SK-N-SH treated with all-trans-retinoic acid at 6 μM for 48 hours (cell line): ENCODE results near the gene ATP8A2.

ENCODE experiments used
- ATAC-seq: fragments of 200-7000 bp; cut with Tn5 transposase; 3 replicates; pipeline ENCODE4 v1.9.1; 2020; ENCODE audit warnings: mild to moderate bottlenecking, moderate library complexity
- ARNTL ChIP-seq: fragments of 450-650 bp; formaldehyde crosslinking; IDR thresholded peaks from 2 replicates; pipeline ENCODE4 v1.5.0; 2020; ENCODE audit warnings: low read depth, mild to moderate bottlenecking, moderate library complexity, borderline replicate concordance
- BACH2 ChIP-seq: fragments of 250-450 bp; sonication (Bioruptor Pico); IDR thresholded peaks from 2 replicates; pipeline ENCODE4 v1.9.0; 2021; ENCODE audit warnings: mild to moderate bottlenecking, borderline replicate concordance
- CREB5 ChIP-seq: fragments of 250-450 bp; sonication (Bioruptor Pico); IDR thresholded peaks from 2 replicates; pipeline ENCODE4 v1.5.1; 2020; ENCODE audit warnings: low read depth, mild to moderate bottlenecking, moderate library complexity
- CSDC2 ChIP-seq: fragments of 250-450 bp; sonication (Bioruptor Pico); IDR thresholded peaks from 2 replicates; pipeline ENCODE4 v1.5.0; 2020; ENCODE audit warnings: mild to moderate bottlenecking, moderate library complexity
- CSRNP3 ChIP-seq: fragments of 250-450 bp; sonication (Bioruptor Pico); IDR thresholded peaks from 2 replicates; pipeline ENCODE4 v1.5.1; 2021; ENCODE audit warnings: mild to moderate bottlenecking, moderate library complexity
- ESRRG ChIP-seq: fragments of 250-450 bp; sonication (Bioruptor Pico); IDR thresholded peaks from 2 replicates; pipeline ENCODE4 v1.6.1; 2021; ENCODE audit warnings: mild to moderate bottlenecking
- GLIS3 ChIP-seq: fragments of 250-450 bp; sonication (Bioruptor Pico); IDR thresholded peaks from 2 replicates; pipeline ENCODE4 v1.5.0; 2020; ENCODE audit warnings: mild to moderate bottlenecking, moderate library complexity
- ISL1 ChIP-seq: fragments of 250-450 bp; sonication (Bioruptor Pico); IDR thresholded peaks from 2 replicates; pipeline ENCODE4 v2.1.2; 2022; ENCODE audit warnings: mild to moderate bottlenecking, moderate library complexity
- OSR1 ChIP-seq: fragments of 250-450 bp; sonication (Bioruptor Pico); IDR thresholded peaks from 2 replicates; pipeline ENCODE4 v1.8.0; 2022; ENCODE audit warnings: moderate library complexity, mild to moderate bottlenecking, inconsistent platforms
- PPARA ChIP-seq: fragments of 250-450 bp; sonication (Bioruptor Pico); IDR thresholded peaks from 2 replicates; pipeline ENCODE4 v1.5.0; 2020; ENCODE audit warnings: mild to moderate bottlenecking, borderline replicate concordance
- RARB ChIP-seq: fragments of 250-450 bp; sonication (Bioruptor Pico); IDR thresholded peaks from 2 replicates; pipeline ENCODE4 v1.8.0; 2021; ENCODE audit warnings: mild to moderate bottlenecking, moderate library complexity
- SNAI2 ChIP-seq: fragments of 250-450 bp; sonication (Bioruptor Pico); IDR thresholded peaks from 2 replicates; pipeline ENCODE4 v1.5.0; 2020; ENCODE audit warnings: mild to moderate bottlenecking, moderate library complexity
- TCF4 ChIP-seq: fragments of 250-450 bp; sonication (Bioruptor Pico); IDR thresholded peaks from 2 replicates; pipeline ENCODE4 v1.8.0; 2021; ENCODE audit warnings: mild to moderate bottlenecking, moderate library complexity, borderline replicate concordance
- TOX ChIP-seq: fragments of 250-450 bp; sonication (Bioruptor Pico); IDR thresholded peaks from 2 replicates; pipeline ENCODE4 v1.8.0; 2021; ENCODE audit warnings: mild to moderate bottlenecking, moderate library complexity, borderline replicate concordance
- TSHZ2 ChIP-seq: fragments of 250-450 bp; sonication (Bioruptor Pico); IDR thresholded peaks from 2 replicates; pipeline ENCODE4 v1.5.0; 2020; ENCODE audit warnings: mild to moderate bottlenecking, moderate library complexity
- ZC3H10 ChIP-seq: fragments of 250-450 bp; sonication (Bioruptor Pico); IDR thresholded peaks from 2 replicates; pipeline ENCODE4 v1.5.1; 2021; ENCODE audit warnings: mild to moderate bottlenecking, moderate library complexity
- ZFP3 ChIP-seq: fragments of 250-450 bp; sonication (Bioruptor Pico); IDR thresholded peaks from 2 replicates; pipeline ENCODE4 v1.5.0; 2020; ENCODE audit warnings: mild to moderate bottlenecking, moderate library complexity
- ZFP30 ChIP-seq: fragments of 450-650 bp; formaldehyde crosslinking; IDR thresholded peaks from 2 replicates; pipeline ENCODE4 v1.5.0; 2022; ENCODE audit warnings: mild to moderate bottlenecking, moderate library complexity
- ZNF565 ChIP-seq: fragments of 450-650 bp; formaldehyde crosslinking; conservative IDR thresholded peaks from 2 replicates; pipeline ENCODE4 v1.5.0; 2020; ENCODE audit warnings: low read depth, mild to moderate bottlenecking, moderate library complexity
- ZNF70 ChIP-seq: fragments of 450-650 bp; formaldehyde crosslinking; IDR thresholded peaks from 2 replicates; pipeline ENCODE4 v1.5.0; 2020; ENCODE audit warnings: mild to moderate bottlenecking, moderate library complexity

Gene ATP8A2

GRCh38 chr13:25971459-25972145 is 599.8 kb downstream of the ATP8A2 start (continued):
- no peak for TF ChIP-seq CREB5 (CRISPR knock-in tag)
- TF ChIP-seq TCF4 (CRISPR knock-in tag) = no peak
- TF ChIP-seq, all 23 proteins: peak for 0

GRCh38 chr13:25973085-25973484 is 601.3 kb downstream of the ATP8A2 start:
- TF ChIP-seq CSDC2 (CRISPR knock-in tag) = no peak
- no peak for TF ChIP-seq ZC3H10 (CRISPR knock-in tag)
- TF ChIP-seq ZNF70 (CRISPR knock-in tag) = no peak
- no peak for TF ChIP-seq TCF4 (CRISPR knock-in tag)
- no peak for TF ChIP-seq ESRRG (CRISPR knock-in tag)
- ATAC-seq = no peak

- ATAC-seq = no peak
- TF ChIP-seq TCF4 (CRISPR knock-in tag) (no peak), CREB5 (CRISPR knock-in tag) (no peak), OSR1 (CRISPR knock-in tag) (no peak), SNAI2 (CRISPR knock-in tag) (no peak), PPARA (CRISPR knock-in tag) (no peak), CSDC2 (CRISPR knock-in tag) (no peak), BACH2 (no peak), GLIS3 (CRISPR knock-in tag) (no peak), ZNF70 (CRISPR knock-in tag) (no peak), RARB (CRISPR knock-in tag) (no peak), ZNF565 (no peak), ZFP30 (CRISPR knock-in tag) (no peak), ISL1 (CRISPR knock-in tag) (no peak)
- TF ChIP-seq, all 23 proteins: peak for 0
These were observed 601.8 kb downstream of the ATP8A2 start for GRCh38 chr13:25973576-25973975.

- ATAC-seq = no peak
- TF ChIP-seq ZNF70 (CRISPR knock-in tag) = no peak
These were observed 605.4 kb downstream of the ATP8A2 start for GRCh38 chr13:25977216-25977615.

- no peak for TF ChIP-seq ZNF565
- TF ChIP-seq TOX (CRISPR knock-in tag) = no peak
- no peak for TF ChIP-seq ESRRG (CRISPR knock-in tag)
- TF ChIP-seq TSHZ2 (CRISPR knock-in tag) = no peak
- no peak for TF ChIP-seq ZFP30 (CRISPR knock-in tag)
- TF ChIP-seq CSRNP3 (CRISPR knock-in tag) = no peak
- TF ChIP-seq CSDC2 (CRISPR knock-in tag) = no peak
- no peak for TF ChIP-seq ISL1 (CRISPR knock-in tag)
- TF ChIP-seq PPARA (CRISPR knock-in tag) = no peak
- no peak for TF ChIP-seq ARNTL (CRISPR knock-in tag)
- no peak for TF ChIP-seq ZFP3
- no peak for ATAC-seq
These were observed 605.9 kb downstream of the ATP8A2 start for GRCh38 chr13:25977671-25978070.
